HCT116 (cell line): ENCODE data around the gene BLACAT1. TPM values are rescaled to one million over a fixed set of nuclear protein-coding genes. Genes with fewer than 3 reads are reported as not detected.

Experiments
- ATAC-seq: fragments of 200-7000 bp; cut with Tn5 transposase; 2 replicates; pipeline ENCODE4 v1.9.1; 2020; ENCODE audit warnings: mild to moderate bottlenecking, moderate library complexity
- BruUV-seq: library from RNA; stranded (reverse); fragments of 400-500 nt; replicated peaks from 2 replicates; lab custom pipeline; 2021; lab: Mats Ljungman, UMichigan
- CTCF ChIA-PET: fragments of 300-600 bp; sonication (Branson Sonifier 250); formaldehyde crosslinking; loops from one replicate; lab custom pipeline; 2021; ENCODE audit warnings: antibody characterized with exemption; lab: Charles Lee
- POLR2A ChIA-PET: fragments of 300-600, 350-600 bp; sonication (Branson Sonifier 250); formaldehyde crosslinking; loops from one replicate; lab custom pipeline; 2021; ENCODE audit warnings: antibody characterized with exemption; lab: Charles Lee
- RAD21 ChIA-PET, 2 experiments: fragments of 300-600 bp; sonication (Branson Sonifier 250); formaldehyde crosslinking; loops; one replicate each; lab custom pipeline; 2023; ENCODE audit warnings: low total read pairs in 2 of 2; ENCODE audit not compliant: uncharacterized antibody in 2 of 2, unreplicated experiment in 2 of 2, low non-redundant PET in 1 of 2; lab: Charles Lee
- DNase-seq: peaks from one replicate; pipeline ENCODE4 v3.0.0-alpha.2; 2010; ENCODE audit warnings: low read depth, low spot score
- H2AFZ ChIP-seq: fragments of 200-600 bp; shearing (Covaris generic), sonication (generic); 2 replicates; pipeline ENCODE4 v1.6.1; 2017; ENCODE audit warnings: low read depth, mixed run types, mixed read lengths, antibody characterized with exemption, low read length; ENCODE audit not compliant: poor library complexity, severe bottlenecking
- H3K27ac ChIP-seq: 2 replicates; pipeline ENCODE4 v1.5.1; 2012; ENCODE audit warnings: low read depth, low read length
- H3K27me3 ChIP-seq: fragments of 200-600 bp; sonication (generic); 2 replicates; pipeline ENCODE4 v1.6.1; 2016; ENCODE audit warnings: mixed run types, low read length, mixed read lengths; ENCODE audit not compliant: insufficient read depth
- H3K36me3 ChIP-seq, 2 experiments: fragments of 200-500 bp in 1 of 2; fragments of 200-600 bp in 1 of 2; sonication (Bioruptor generic) in 1 of 2; sonication (generic) in 1 of 2; 2 replicates each; pipeline versions ENCODE4 v1.5.1 to v1.6.1; 2014 to 2016; ENCODE audit warnings: low read length in 2 of 2, inconsistent platforms in 1 of 2, mixed read lengths in 1 of 2, mixed run types in 1 of 2; ENCODE audit not compliant: insufficient read depth in 2 of 2, control insufficient read depth in 1 of 2
- H3K4me1 ChIP-seq, 2 experiments: fragments of 200-600 bp in 1 of 2; sonication (generic) in 1 of 2; 2 replicates each; pipeline versions ENCODE4 v1.5.1 to v1.6.1; 2012 to 2017; ENCODE audit warnings: low read length in 2 of 2, inconsistent platforms in 1 of 2, mild to moderate bottlenecking in 1 of 2, mixed read lengths in 1 of 2, mixed run types in 1 of 2, moderate library complexity in 1 of 2; ENCODE audit not compliant: insufficient read depth in 2 of 2, control insufficient read depth in 1 of 2
- H3K4me2 ChIP-seq: fragments of 200-600 bp; sonication (generic); 2 replicates; pipeline ENCODE4 v1.6.1; 2017; ENCODE audit warnings: mixed run types, low read length, mixed read lengths
- H3K4me3 ChIP-seq, 2 experiments: fragments of 200-600 bp in 1 of 2; sonication (generic) in 1 of 2; replicated peaks in 1 of 2; 2 replicates each; pipeline ENCODE4 v1.5.1; 2011 to 2016; ENCODE audit warnings: low read length in 2 of 2, control low read depth in 1 of 2, low read depth in 1 of 2, mild to moderate bottlenecking in 1 of 2, mixed read lengths in 1 of 2, mixed run types in 1 of 2
- H3K79me2 ChIP-seq: fragments of 200-600 bp; sonication (generic); 2 replicates; pipeline ENCODE4 v1.6.1; 2017; ENCODE audit warnings: mild to moderate bottlenecking, mixed run types, low read length, moderate library complexity, mixed read lengths; ENCODE audit not compliant: insufficient read depth
- H3K9ac ChIP-seq: fragments of 200-600 bp; sonication (generic); 2 replicates; pipeline ENCODE4 v1.6.1; 2016; ENCODE audit warnings: low read length, mixed read lengths
- H3K9me2 ChIP-seq: fragments of 200-600 bp; sonication (generic), shearing (Covaris generic); 2 replicates; pipeline ENCODE4 v1.6.1; 2017; ENCODE audit warnings: mixed run types, mild to moderate bottlenecking, moderate library complexity; ENCODE audit not compliant: insufficient read depth
- H3K9me3 ChIP-seq, 2 experiments: fragments of 200-500 bp in 1 of 2; fragments of 200-600 bp in 1 of 2; sonication (Bioruptor generic) in 1 of 2; sonication (generic) in 1 of 2; 2 replicates each; pipeline ENCODE4 v1.6.1; 2014 to 2017; ENCODE audit warnings: low read length in 2 of 2, mixed read lengths in 2 of 2, inconsistent platforms in 1 of 2, low read depth in 1 of 2, mild to moderate bottlenecking in 1 of 2, mixed run types in 1 of 2, moderate library complexity in 1 of 2; ENCODE audit not compliant: control insufficient read depth in 1 of 2, insufficient read depth in 1 of 2
- H4K20me1 ChIP-seq: fragments of 200-600 bp; sonication (generic), shearing (Covaris generic); 2 replicates; pipeline ENCODE4 v1.6.1; 2017; ENCODE audit warnings: mixed run types, mild to moderate bottlenecking, moderate library complexity; ENCODE audit not compliant: insufficient read depth
- EZH2phosphoT487 ChIP-seq: fragments of 200-600 bp; IDR thresholded peaks from 2 replicates; pipeline ENCODE4 v1.6.1; 2018; ENCODE audit warnings: antibody characterized with exemption, borderline replicate concordance
- FOSL1 ChIP-seq: IDR thresholded peaks from 2 replicates; pipeline ENCODE4 v1.6.1; 2012; ENCODE audit warnings: low read depth
- JUND ChIP-seq: IDR thresholded peaks from 2 replicates; pipeline ENCODE4 v1.6.1; 2012
- POLR2A ChIP-seq: IDR thresholded peaks from 2 replicates; pipeline ENCODE4 v1.7.0; 2011; ENCODE audit warnings: borderline replicate concordance; ENCODE audit not compliant: insufficient read depth, insufficient read length; ENCODE audit errors: extremely low read depth
- SP1 ChIP-seq: IDR thresholded peaks from 2 replicates; pipeline ENCODE4 v1.6.1; 2012; ENCODE audit warnings: low read depth
- TCF7L2 ChIP-seq: IDR thresholded peaks from 2 replicates; pipeline ENCODE4 v1.7.0; 2011; ENCODE audit warnings: borderline replicate concordance, inconsistent platforms; ENCODE audit not compliant: insufficient read depth, insufficient read length; ENCODE audit errors: extremely low read depth
- intact Hi-C: fragments of 100-400 bp; cut with micrococcal nuclease; formaldehyde crosslinking; loops from 2 replicates; pipeline ENCODE4 v1.10.0; 2022
- total RNA-seq: library from RNA; stranded (reverse); gene quantifications from one replicate; pipeline ENCODE4 v1.2.1, GENCODE V29; 2021; ENCODE audit not compliant: unreplicated experiment
- TF ChIP-seq, protein P1 (sequence below): IDR thresholded peaks from 2 replicates; pipeline ENCODE4 v1.6.1; 2012
- TF ChIP-seq, protein P2 (sequence below): IDR thresholded peaks from 2 replicates; pipeline ENCODE4 v1.6.1; 2012; ENCODE audit warnings: low read depth
- TF ChIP-seq, protein P3 (sequence below): IDR thresholded peaks from 2 replicates; pipeline ENCODE4 v1.6.1; 2011; ENCODE audit warnings: mild to moderate bottlenecking, low read length, moderate library complexity; ENCODE audit not compliant: insufficient replicate concordance; ENCODE audit errors: extremely low read depth

BLACAT1 gene
- total RNA-seq, 1 experiment from 2014 or later = 3.9 TPM

DNA sequence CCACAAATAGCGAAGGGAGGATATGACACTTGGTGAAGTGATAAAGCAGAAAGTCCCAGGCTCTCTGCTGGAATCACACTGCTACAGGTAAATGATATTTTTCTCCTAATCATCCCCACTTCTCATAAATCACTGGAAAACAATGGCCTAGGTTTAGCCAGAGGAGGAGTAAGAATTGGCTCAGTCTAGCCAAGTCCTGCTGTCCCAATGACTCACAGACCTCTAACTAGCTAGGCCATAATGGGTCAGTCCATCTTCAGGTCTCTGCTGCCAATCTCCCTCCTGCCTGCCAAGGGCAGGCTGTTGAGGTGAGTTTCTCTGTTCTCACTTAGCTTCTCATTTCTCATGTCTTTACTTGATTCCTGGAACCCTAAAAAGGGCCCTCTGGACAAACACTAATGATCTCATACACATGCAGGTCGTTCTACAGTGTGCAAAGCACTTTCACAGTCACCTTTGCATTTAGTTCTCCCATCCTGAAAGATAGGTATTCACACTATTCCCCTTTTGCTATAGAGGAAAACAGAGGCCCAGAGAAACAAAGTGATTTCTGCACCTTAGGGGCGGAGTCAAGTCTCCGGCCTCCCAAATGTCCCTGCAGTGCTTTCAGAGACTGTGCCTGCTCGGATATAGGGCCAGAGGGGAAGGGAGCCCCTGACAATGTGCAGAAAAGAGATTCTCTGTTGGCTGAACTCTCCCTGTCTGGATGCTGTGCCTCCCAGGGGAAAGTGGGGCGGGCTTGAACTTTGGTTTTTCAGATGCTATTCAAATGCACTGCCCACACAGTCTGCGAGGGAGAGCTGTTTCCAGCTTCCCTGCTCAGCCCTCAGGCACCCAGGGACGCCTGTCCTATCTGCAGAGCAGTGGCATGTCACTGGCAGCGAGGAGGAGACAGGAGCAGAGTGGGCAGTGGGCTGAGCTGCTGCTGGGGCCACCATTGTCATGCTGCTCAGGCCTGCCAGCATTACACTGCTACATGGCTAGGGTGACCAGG is 44.7 kb upstream of the BLACAT1 start:
- DNase-seq = no peak
- Histone ChIP-seq H3K9me2 (no peaks in the 10 kb centered on the region), H3K36me3 (no peaks in the 10 kb centered on the region), H3K9me3 (no peaks in the 10 kb centered on the region), H4K20me1 (no peaks in the 10 kb centered on the region), H3K9ac (no peak overlapping the region), H3K79me2 (peaks cover 7% of the 10 kb centered on the region; the same call in 1 of the 2 replicates), H3K27me3 (no peaks in the 10 kb centered on the region), H3K4me2 (no peak overlapping the region), H2AFZ (no peak overlapping the region), H3K4me1 (peaks cover 5 to 18% of the 10 kb centered on the region in 2 experiments), H3K4me3 (no peak overlapping the region), H3K27ac (no peak overlapping the region)
- POLR2A ChIA-PET = no interaction called here
- no TSS peak for BruUV-seq
- intact Hi-C loops = no loop called here
- no peak for TF ChIP-seq SP1
- CTCF ChIA-PET = interaction anchor here (1.0 to 1.6 kb wide), 3 partner anchors 12 to 157 kb away, joined by 4 to 6 read pairs (median 4); no protein-coding TSS in a partner anchor
- RAD21 ChIA-PET = no interaction called here
- ATAC-seq = no peak

DNA sequence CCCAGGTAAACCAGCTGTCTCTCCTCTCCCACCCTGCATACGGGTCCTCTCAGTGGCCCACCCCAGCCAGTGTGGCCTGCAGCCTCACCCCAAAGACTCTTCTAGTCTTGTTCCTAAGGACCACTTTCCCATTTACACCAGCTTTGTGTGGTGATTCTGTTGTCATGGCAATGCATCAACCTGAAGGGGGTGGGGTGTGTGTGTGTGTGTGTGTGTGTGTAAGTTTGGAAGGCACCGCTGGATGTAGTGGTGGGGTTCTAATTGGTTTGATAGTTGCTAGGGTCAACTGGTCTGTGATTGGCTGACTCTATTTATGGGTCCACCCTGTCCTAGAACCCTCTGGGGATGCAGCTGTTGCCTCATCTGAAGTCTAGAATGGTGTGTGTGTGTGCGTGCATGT is 43.9 kb upstream of the BLACAT1 start:
- intact Hi-C loops = no loop called here
- no peaks in the 10 kb centered on the region for H3K9me2 ChIP-seq
- no TSS peak for BruUV-seq
- TF ChIP-seq JUND (no peak), FOSL1 (no peak), EZH2phosphoT487 (no peak), TCF7L2 (no peak), POLR2A (no peak), SP1 (no peak)
- TF ChIP-seq, protein P1, sequence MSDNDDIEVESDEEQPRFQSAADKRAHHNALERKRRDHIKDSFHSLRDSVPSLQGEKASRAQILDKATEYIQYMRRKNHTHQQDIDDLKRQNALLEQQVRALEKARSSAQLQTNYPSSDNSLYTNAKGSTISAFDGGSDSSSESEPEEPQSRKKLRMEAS = no peak
- TF ChIP-seq, protein P2, sequence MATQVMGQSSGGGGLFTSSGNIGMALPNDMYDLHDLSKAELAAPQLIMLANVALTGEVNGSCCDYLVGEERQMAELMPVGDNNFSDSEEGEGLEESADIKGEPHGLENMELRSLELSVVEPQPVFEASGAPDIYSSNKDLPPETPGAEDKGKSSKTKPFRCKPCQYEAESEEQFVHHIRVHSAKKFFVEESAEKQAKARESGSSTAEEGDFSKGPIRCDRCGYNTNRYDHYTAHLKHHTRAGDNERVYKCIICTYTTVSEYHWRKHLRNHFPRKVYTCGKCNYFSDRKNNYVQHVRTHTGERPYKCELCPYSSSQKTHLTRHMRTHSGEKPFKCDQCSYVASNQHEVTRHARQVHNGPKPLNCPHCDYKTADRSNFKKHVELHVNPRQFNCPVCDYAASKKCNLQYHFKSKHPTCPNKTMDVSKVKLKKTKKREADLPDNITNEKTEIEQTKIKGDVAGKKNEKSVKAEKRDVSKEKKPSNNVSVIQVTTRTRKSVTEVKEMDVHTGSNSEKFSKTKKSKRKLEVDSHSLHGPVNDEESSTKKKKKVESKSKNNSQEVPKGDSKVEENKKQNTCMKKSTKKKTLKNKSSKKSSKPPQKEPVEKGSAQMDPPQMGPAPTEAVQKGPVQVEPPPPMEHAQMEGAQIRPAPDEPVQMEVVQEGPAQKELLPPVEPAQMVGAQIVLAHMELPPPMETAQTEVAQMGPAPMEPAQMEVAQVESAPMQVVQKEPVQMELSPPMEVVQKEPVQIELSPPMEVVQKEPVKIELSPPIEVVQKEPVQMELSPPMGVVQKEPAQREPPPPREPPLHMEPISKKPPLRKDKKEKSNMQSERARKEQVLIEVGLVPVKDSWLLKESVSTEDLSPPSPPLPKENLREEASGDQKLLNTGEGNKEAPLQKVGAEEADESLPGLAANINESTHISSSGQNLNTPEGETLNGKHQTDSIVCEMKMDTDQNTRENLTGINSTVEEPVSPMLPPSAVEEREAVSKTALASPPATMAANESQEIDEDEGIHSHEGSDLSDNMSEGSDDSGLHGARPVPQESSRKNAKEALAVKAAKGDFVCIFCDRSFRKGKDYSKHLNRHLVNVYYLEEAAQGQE = no peak
- TF ChIP-seq, protein P3, sequence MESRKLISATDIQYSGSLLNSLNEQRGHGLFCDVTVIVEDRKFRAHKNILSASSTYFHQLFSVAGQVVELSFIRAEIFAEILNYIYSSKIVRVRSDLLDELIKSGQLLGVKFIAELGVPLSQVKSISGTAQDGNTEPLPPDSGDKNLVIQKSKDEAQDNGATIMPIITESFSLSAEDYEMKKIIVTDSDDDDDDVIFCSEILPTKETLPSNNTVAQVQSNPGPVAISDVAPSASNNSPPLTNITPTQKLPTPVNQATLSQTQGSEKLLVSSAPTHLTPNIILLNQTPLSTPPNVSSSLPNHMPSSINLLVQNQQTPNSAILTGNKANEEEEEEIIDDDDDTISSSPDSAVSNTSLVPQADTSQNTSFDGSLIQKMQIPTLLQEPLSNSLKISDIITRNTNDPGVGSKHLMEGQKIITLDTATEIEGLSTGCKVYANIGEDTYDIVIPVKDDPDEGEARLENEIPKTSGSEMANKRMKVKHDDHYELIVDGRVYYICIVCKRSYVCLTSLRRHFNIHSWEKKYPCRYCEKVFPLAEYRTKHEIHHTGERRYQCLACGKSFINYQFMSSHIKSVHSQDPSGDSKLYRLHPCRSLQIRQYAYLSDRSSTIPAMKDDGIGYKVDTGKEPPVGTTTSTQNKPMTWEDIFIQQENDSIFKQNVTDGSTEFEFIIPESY = no peak

More for the DNA sequence above, 43.9 kb upstream of the BLACAT1 start:
- Histone ChIP-seq H3K9ac (no peak overlapping the region), H3K4me2 (no peak overlapping the region), H3K4me1 (peaks cover 6 to 17% of the 10 kb centered on the region in 2 experiments), H3K27ac (no peak overlapping the region), H2AFZ (no peak overlapping the region), H3K79me2 (no peaks in the 10 kb centered on the region), H4K20me1 (no peaks in the 10 kb centered on the region), H3K4me3 (no peak overlapping the region), H3K27me3 (no peaks in the 10 kb centered on the region), H3K36me3 (no peaks in the 10 kb centered on the region), H3K9me3 (no peaks in the 10 kb centered on the region)
- ATAC-seq (no peak), DNase-seq (no peak)
- ChIA-PET RAD21 (no interaction called here), CTCF (interaction anchor here (1.5 to 1.6 kb wide), 2 partner anchors 11 to 24 kb away, joined by 3 to 4 read pairs; no protein-coding TSS in a partner anchor), POLR2A (no interaction called here)
